NOMO-1 treated with dmso at 0.1 percent for 144 hours (cell line): Measurements from ENCODE around the gene PLGRKT.
"Not testable (repeated sequence)": the region's sequence is repeated elsewhere in the genome, so short reads cannot be mapped to it uniquely, and the experiment has no call there.

Experiments
- DNase-seq: peaks from one replicate; lab custom pipeline; 2025; ENCODE audit not compliant: unreplicated experiment; lab: John Stamatoyannopoulos, UW

Gene PLGRKT

DNA sequence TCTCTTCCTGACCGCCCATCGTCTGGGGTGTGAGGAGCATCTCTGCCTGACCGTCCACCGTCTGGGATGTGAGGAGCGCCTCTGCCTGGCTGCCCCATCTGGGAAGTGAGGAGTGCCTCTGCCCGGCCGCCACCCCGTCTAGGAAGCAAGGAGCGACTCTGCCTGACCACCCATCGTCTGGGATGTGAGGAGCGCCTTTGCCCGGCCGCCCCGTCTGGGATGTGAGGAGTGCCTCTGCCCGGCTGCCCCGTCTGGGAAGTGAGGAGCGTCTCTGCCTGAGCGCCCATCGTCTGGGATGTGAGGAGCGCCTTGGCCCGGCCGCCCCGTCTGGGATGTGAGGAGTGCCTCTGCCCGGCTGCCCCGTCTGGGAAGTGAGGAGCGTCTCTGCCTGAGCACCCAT, 4.4 kb downstream of the PLGRKT start:
- DNase-seq = not testable (repeated sequence)

DNA sequence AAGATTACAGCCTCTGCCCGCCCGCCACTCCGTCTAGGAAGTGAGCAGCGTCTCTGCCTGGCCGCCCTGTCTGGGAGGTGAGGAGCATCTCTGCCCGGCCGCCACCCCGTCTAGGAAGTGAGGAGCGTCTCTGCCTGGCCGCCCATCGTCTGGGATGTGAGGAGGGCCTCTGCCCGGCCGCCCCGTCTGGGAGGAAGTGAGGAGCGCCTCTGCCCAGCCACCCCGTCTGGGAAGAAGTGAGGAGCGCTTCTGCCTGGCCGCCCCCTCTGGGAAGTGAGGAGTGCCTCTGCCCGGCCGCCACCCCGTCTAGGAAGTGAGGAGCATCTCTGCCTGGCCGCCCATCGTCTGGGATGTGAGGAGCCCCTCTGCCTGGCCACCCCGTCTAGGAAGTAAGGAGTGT, 4.8 kb downstream of the PLGRKT start:
- not testable (repeated sequence) for DNase-seq

DNA sequence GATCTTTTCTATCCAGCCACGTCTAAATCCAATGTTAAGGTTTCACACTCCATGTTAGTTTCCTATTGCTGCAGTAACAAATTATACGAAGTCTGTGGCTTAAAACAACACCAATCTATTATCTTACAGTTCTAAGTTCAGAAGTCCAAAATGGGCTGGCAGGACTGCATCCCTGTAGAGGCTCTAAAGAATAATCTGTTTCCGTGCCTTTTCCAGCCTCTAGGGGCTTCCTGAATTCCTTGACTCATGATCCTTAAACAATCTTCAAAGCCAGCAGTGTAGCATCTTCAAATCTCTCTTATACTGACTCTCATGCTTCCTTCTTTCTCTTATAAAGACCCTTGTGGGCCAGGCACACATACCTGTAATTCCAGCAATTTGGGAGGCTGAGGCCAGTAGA, 6.8 kb downstream of the PLGRKT start:
- no peak for DNase-seq

DNA sequence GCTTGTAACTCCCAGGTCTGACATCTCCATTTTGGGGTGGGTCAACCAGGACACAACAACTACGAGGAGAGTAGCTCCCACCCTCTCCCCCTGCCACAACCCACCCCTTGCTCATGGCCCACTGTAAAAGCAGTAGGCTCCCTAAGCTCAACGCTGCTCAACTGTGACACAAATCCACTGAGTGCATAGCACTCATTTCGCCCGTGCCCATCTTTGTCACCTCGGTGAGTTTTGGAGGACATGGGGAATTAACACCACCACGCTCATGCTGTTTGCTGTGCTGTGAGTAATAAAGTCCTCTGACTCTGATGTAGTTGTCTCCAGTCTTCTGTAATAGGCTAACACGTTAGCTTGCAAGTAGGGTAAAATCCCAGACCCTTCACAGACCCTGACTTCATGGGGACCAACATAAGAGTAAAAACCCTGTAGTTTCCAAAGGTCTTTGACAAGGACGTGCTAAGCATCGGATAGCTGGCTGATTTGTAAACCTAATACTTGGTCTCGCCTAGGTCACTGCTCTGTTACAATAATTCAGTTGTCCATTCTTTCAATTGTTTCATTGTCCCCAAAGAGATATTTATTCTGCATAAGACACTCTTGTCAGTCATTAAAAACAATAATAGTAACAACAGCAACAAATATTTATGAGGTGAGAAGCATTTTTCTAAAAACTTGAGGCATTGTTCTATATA, 7.7 kb downstream of the PLGRKT start:
- no peak for DNase-seq

DNA sequence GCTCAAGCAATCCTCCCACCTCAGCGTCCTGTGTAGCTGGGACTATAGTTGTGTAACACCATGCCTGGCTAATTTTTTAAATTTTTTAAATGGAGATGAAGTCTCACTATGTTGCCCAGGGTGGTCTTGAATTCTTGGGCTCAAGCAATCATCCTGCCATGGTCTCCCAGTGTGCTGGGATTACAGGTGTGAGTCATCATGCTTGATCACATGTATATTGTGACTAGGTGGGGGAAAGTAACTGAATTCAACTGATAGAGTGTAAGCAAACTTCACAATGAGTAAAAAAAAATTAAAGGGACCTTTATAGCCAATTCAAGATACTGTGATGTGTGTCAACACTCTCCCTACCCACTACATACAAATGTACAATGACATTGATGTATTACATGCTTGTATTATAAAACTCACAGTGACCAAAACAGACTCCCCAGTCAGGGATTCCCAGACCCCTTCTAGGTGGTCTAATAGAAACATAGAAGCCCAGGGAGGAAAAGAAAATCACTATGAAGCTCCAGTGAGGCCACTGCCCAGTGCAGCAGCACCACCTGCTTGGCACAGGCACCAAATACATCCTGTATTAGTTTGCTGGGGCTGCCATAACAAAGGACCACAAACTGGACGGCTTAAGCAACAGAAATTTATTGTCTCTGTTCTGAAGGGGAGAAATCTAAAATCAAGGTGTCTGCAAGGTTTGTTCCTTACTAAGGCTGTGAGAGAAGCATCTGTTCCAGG, 8.8 kb downstream of the PLGRKT start:
- DNase-seq = no peak

DNA sequence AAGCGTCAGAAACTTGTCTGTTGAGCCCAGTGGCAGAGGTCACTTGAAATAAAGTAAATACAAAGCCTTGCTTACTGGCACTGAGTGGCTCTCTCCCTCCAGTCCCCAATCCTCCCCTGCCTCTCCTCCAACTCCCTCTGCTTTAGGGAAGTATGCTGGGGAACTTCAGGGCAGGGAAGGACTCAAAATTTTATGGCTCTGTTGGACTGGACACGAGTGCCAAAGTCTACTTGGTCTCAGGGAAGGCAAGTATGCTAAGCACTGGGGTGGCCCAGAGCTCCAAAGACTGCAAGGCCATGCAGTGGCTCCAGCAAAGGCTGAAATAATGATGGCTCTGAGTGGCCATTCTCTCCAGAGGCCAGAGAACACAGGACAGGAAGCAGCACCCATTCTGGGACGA, 9.6 kb downstream of the PLGRKT start:
- no peak for DNase-seq

DNA sequence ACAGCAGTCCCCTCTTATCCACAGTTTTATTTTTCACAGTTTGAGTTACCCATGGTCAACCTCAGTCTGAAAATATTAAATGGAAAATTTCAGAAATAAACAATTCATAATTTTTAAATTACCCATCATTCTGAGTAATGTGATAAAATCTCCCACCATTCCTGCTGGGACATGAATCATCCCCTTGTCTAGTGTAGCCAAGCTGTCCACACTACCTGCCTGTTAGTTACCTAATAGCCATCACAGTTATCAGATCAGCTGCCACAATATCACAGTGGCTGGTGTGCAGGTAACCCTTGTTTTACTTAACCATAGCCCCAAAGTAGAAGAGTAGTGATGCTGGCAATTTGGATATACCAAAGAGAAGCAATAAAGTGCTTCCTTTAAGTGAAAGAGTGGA, 10.7 kb downstream of the PLGRKT start:
- DNase-seq = no peak

DNA sequence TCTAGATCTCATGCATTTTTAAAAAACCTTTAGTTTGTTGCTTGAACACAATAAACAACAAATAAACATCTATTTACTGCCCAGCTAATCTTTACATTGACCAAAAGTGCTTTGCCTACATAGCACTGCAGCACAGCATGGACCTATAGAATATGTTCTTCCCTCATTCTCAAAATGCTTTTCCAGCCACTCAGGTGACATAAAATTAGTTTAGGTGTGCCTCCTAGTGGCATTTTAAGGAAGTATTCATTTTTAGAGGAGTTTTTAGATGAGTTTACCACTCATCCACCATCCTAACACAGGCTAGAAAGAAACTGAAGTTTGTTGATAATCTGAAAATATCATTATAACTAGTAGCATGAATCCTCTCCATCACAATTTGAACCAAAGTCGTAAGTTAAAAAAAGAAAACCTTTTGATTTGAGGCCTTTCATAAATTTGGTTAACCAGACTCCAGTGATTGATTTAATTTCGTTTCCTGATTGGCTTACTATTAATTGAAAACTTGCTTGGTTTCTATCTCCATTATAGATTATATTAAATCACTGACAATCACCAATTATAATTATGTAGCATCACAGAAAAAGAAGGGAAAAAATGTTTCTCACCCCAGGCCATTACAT, 12.6 kb downstream of the PLGRKT start:
- no peak for DNase-seq

DNA sequence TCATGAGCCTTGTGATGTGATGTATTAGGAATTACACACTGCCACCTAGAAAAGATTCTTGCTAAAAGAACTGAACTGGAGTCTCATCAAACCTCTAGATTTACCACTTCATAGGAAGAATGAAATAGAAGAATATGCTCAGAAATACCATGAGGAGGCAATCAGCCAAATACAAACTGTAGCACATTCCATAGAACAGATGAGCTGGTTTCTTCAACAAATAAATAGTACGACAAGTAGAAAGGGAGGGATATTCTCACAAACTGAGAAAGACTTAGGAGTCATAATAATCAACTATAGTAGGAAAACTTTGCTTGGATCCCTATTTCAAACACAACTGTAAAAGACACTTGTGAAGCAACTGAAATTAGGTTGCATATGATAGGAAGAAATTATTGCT, 15.4 kb downstream of the PLGRKT start:
- DNase-seq = no peak

DNA sequence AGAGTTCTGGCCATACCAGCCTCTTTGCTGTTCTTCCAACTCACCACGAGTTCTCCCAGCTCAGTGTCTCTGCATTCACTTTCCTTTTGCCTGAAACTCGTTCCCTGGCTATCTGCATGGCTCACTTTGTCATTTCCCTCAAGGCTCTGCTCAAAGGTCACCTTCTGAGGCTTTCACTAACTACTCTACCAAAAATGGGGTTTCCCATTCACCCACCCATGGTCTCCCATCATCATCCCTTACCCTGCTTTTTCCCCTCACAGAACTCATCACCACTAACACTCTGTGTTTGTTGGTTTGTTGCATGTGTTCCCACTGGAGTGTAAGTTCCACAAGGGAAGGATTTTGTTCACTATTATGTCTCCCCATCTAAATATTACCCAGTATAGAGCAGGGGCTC, 16.6 kb downstream of the PLGRKT start:
- DNase-seq = no peak

DNA sequence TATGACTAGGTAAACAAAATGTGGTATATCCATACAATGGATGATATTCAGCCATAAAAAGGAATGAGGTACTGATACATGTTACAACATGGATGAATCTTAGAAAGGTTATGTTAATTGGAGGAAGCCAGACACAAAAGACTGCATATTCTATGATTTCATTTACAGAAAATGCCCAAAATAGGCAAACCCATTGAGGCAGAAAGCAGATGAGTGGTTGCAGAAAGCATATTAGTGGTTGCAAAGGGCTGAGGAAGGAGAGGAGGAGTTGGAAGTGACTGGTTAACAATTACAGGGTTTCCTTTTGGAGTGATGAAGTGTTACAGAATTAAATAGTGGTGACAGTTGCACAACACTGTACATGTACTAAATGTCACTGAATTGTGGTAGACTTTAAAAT, 17.7 kb downstream of the PLGRKT start:
- DNase-seq = no peak

DNA sequence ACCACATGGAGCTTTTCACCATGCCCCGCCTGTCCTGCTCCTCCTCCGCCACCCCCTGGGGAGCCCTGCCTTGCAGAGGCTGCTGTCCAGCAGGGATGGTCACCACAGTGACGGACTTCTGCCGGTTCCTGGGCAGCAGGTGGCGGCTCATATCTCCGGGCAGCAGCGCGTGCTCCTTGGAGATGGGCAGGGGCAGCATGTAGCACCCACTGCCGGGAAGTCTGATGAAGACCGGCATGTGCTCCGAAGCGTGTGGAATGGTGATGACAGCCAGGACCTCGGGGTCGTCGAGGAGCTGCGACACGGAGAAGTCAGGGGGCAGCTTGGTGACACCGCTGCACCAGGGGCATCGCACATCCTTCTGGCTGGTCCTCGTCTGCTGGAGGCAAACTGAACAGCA, 19.2 kb downstream of the PLGRKT start:
- DNase-seq = no peak

DNA sequence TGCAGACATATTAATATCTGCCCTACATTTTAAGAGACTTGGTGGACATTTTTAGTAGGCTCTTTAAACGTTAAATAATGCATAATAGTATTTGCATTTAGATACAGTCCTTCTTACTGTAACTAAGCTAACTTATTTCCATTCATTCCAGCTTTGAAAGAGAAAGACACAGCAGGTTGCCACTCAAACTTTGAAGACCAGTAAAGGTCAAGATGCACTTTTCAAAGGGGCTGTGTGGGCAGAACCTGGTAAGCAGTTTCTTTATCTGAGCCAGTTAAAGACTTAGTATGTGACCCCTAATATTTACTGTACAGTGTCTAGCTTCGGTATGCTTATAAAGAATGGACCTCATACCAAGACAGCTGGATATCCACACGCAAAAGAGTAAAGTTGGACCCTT, 20.8 kb downstream of the PLGRKT start:
- DNase-seq = no peak

DNA sequence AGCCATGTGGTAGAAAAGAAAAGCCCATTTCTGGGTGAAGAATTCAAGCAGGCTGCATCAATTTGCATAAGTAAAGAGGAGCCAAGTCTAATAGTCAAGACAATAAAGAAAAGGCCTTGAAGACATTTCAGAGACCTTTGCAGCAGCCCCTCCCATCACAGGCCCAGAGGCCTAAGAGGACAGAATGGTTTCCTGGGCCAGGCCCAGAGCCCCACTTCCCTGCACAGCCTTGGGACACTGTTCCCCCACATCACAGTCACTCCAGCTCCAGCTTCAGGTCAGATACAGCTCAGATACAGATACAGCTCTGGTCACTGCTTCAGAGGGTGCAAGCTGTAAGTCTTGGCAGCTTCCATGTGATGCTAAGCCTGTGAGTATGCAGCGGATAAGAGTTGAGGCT, 29.1 kb downstream of the PLGRKT start:
- DNase-seq = no peak

DNA sequence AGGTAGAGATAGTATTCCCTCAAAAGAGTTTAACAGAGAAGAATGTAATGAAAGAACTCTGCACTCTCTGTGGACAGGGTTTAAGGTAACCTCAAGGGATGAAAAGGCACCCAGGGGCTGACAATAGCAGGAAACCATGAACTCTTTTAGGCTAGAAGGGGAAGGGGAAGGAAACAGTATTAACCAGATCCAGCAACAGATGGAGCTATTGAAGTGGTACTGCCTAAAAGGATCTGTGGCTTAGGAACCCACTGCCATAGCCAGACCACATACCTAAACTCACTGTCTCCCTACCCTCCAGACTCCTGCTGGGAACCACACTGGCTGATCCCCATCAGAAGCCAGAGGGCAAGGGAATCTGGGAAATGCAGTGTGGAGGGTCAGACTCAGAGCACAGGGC, 35.5 kb downstream of the PLGRKT start:
- DNase-seq = no peak

DNA sequence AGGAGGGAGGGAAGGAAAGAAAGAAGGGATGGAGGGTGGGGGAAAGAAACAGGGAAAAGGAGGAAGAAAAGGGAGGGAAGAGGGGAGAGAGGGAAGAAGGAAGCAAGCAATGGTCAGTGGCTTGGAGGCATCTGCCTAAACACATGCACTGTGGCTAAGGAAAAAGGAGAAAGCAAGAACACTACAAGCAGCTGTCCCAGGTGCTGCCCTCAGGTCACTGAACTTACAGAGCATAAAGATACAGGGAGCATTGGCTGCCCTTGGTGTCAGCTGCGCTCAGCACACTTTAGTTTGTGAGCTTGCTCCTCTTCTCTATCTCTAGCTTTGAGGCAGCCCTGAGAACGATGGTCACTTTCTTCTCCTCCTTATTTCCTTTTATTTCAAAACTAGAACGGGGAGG, 40.2 kb downstream of the PLGRKT start:
- not testable (repeated sequence) for DNase-seq

DNA sequence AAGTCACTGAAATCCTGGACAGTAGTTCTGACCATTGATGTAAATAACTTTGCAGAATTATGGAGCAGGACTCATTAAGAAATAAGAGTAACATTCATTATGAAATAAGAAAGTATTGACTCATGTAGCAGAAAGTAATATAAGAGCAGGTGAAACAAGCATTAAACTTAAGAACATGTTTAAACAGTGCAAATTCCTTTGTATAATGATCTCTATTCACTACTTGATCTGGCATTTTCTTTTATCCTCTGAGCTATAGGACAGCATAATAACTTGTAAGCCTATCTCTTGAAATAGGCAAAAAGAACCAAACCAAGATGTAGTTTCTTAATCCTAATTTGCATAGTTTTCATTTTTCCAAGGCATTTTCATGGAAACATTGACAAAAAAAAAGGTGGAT, 42.3 kb downstream of the PLGRKT start:
- no peak for DNase-seq

DNA sequence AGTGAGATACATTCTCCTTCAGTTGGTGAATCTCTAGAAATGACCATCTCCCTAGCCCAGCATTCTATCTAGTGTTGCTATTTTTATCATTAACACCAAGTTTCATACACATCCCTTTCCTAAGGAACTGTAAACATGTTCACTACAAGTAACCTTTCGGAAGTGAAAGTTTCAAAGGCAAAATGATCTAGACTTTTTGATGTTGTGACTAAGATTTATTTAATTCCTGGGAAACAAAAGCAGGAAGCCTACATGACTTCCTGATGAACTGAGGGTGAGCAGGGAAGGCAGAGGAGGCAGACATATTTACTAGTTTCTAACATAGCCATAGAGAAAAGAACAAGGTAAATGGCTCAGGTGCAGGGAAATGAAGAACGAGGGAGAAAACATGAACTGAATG, 43.7 kb downstream of the PLGRKT start:
- DNase-seq = not testable (repeated sequence)

DNA sequence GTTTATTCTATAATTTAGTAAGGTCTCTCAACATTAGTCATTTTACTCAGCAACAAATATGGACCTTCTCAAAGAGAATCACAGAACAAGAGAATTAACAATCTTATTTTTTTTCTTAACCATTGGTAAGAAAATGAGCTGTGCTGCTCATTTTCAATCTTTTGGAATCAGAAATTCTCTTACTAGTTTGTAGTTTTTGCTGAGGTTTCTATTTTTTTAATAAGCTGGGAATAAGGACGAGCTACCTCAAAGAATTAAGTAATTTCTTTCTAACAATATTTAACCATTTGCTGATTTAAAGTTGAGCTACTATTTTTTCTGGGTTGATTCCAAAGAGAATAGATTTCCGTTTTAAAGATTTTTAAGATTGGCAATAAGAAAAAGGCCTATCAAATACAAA, 44.2 kb downstream of the PLGRKT start:
- no peak for DNase-seq

DNA sequence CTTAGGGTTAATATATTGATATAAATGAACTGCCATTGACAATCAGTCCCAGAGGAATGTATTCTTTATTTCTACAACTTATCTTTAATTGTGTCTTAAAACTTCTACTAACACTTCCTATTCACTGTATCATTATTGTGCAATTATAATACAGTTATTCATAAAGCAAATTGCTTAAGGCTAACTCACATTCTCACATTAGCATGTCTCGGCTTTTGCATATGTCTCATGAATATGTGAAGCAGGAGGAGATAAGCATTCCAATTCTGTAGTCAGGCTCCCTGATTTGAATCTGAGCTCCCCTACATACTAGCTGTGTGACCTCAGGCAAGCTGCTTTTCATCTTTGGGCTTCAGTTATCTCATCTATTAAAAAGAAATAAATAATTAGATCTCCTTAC, 45.4 kb downstream of the PLGRKT start:
- DNase-seq = no peak

DNA sequence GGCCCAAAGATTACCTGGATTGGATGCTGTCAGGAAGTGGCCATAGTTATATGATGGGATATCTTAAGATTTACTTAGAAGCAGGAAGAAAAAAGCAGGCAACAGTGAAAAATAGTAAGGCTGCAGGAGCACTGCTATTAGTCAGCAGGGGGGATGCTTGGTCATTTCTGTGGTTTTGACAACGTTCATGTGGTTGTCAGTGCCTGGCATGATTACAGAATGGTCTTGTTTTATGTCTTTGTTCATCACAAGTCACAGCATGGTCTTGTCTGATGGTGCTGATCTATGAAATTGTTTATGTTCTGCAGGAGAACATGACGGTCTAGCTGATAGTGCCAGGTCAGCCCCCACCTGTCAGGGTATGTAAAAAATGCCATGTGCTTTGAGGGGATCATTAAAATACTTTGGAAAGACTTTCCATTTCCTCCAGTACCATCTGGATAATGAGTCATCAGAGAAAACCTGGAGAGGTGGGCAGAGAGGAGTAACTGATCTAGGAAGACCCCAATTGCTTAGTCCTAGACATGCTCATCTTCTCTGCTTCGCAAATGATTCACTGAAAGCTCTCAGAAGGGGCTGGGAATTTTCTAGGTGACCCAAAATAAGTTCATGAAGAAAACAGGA, 48.5 kb downstream of the PLGRKT start:
- DNase-seq = no peak
